Calu3 (cell line): ENCODE data around the gene CDKN1C. TPM values are rescaled to one million over a fixed set of nuclear protein-coding genes. Genes with fewer than 3 reads are reported as not detected.
A peak's percentile ranks its signal among the peaks of the same experiment; 100 is the strongest.

Experiments
- BruUV-seq: library from RNA; stranded (reverse); fragments of 400-500 nt; replicated peaks from 2 replicates; lab custom pipeline; 2021; lab: Mats Ljungman, UMichigan
- CTCF ChIA-PET: fragments of 300-600 bp; sonication (Branson Sonifier 250); formaldehyde crosslinking; loops from one replicate; lab custom pipeline; 2022; ENCODE audit warnings: antibody characterized with exemption; lab: Charles Lee
- DNase-seq: peaks from one replicate; pipeline ENCODE4 v3.0.0; 2022
- H3K27ac Mint-ChIP-seq: one replicate; pipeline ENCODE4 v1.8.0; 2022; ENCODE audit warnings: mixed read lengths; ENCODE audit not compliant: unreplicated experiment
- H3K27me3 Mint-ChIP-seq: one replicate; pipeline ENCODE4 v1.8.0; 2022; ENCODE audit warnings: mixed read lengths; ENCODE audit not compliant: unreplicated experiment
- H3K36me3 Mint-ChIP-seq: one replicate; pipeline ENCODE4 v1.8.0; 2022; ENCODE audit warnings: mild to moderate bottlenecking, moderate library complexity, mixed read lengths; ENCODE audit not compliant: insufficient read depth, unreplicated experiment
- H3K4me1 Mint-ChIP-seq: one replicate; pipeline ENCODE4 v1.8.0; 2022; ENCODE audit warnings: mild to moderate bottlenecking, low read depth, mixed read lengths; ENCODE audit not compliant: unreplicated experiment
- H3K4me3 Mint-ChIP-seq: one replicate; pipeline ENCODE4 v1.8.0; 2022; ENCODE audit warnings: mild to moderate bottlenecking, low read depth, moderate library complexity, mixed read lengths; ENCODE audit not compliant: unreplicated experiment
- H3K9me3 Mint-ChIP-seq: one replicate; pipeline ENCODE4 v1.8.0; 2022; ENCODE audit warnings: low read depth, mixed read lengths; ENCODE audit not compliant: unreplicated experiment
- intact Hi-C: fragments of 100-400 bp; cut with micrococcal nuclease; formaldehyde crosslinking; loops from one replicate; pipeline ENCODE4 v1.10.0; 2022; ENCODE audit not compliant: unreplicated experiment
- total RNA-seq: library from RNA; stranded (reverse); gene quantifications from 2 replicates; pipeline ENCODE4 v1.2.3, GENCODE V29; 2022
- TF ChIP-seq, protein P1 (sequence below): fragments of 200-600 bp; IDR thresholded peaks from one replicate; pipeline ENCODE4 v1.8.0; 2022; ENCODE audit warnings: antibody characterized with exemption; ENCODE audit not compliant: unreplicated experiment

The CDKN1C gene
- total RNA-seq, 1 experiment from 2014 or later = 2.4 TPM

DNA sequence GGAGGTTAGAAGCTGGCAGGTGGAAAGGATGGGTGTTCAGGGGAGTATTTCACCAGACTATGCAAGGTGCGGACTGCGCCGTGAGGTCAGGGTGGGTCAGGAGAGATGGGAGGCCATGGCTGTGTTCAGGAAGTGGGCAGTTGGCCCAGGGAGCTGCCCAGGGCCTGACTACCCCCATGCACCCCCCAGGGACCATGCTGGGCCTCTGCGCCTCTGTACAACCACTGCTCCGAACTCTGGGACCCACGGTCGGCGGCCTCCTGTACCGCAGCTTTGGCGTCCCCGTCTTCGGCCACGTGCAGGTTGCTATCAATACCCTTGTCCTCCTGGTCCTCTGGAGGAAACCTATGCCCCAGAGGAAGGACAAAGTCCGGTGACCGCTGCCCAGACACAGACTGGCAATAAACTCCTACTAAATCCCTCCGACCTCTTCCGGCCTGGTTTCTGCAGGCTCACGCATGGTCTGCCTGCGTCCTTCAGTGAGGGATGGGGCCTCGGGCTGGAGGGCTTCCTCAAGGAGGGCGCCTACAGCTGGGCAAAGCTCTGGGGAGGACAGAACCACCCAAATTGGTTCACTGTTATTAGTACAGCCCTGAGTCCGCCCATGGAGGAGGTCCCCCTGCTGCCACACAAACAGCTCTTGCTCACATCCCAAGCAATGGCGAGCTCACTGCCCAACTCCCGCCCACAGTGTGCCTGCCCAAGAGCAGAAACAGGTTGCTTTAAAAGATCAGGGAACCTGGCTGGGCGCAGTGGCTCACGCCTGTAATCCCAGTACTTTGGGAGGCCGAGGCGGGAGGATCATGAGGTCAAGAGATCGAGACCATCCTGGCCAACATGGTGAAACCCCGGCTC lies 39.5 kb upstream of the CDKN1C start:
- H3K27ac Mint-ChIP-seq = peak overlapping the region; percentile 23
- intact Hi-C loops = no loop called here
- BruUV-seq = no TSS peak
- H3K4me3 Mint-ChIP-seq = no peak overlapping the region
- no peaks in the 10 kb centered on the region for H3K27me3 Mint-ChIP-seq
- TF ChIP-seq, protein P1, sequence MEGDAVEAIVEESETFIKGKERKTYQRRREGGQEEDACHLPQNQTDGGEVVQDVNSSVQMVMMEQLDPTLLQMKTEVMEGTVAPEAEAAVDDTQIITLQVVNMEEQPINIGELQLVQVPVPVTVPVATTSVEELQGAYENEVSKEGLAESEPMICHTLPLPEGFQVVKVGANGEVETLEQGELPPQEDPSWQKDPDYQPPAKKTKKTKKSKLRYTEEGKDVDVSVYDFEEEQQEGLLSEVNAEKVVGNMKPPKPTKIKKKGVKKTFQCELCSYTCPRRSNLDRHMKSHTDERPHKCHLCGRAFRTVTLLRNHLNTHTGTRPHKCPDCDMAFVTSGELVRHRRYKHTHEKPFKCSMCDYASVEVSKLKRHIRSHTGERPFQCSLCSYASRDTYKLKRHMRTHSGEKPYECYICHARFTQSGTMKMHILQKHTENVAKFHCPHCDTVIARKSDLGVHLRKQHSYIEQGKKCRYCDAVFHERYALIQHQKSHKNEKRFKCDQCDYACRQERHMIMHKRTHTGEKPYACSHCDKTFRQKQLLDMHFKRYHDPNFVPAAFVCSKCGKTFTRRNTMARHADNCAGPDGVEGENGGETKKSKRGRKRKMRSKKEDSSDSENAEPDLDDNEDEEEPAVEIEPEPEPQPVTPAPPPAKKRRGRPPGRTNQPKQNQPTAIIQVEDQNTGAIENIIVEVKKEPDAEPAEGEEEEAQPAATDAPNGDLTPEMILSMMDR = no peak
- DNase-seq = no peak
- H3K4me1 Mint-ChIP-seq = peaks cover 23% of the 10 kb centered on the region
- CTCF ChIA-PET = interaction anchor here (0.9 to 1.9 kb wide), 2 partner anchors 32 to 391 kb away, joined by 4 to 9 read pairs; no protein-coding TSS in a partner anchor
- H3K36me3 Mint-ChIP-seq = peaks cover 66% of the 10 kb centered on the region
- H3K9me3 Mint-ChIP-seq = no peaks in the 10 kb centered on the region

DNA sequence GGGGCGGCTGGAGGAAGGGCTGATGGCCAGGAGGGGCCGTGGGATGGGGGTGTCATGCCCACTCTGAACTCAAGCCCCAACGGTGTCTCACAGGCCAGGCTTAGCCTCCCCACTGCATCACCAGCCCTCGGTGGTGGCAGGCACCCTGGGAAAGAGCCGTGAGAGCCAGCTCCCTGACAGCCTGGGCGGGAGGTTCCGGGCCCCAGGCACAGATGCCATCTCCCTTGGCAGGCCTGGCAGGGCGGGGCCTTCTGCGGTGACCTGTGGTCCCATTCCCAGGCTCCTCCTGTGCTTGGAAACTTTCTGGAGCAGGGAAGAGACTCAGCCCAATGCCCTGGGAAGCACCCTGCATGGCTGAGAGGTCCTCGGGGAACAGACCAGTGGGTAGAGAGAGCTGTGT lies 38.8 kb upstream of the CDKN1C start:
- Mint-ChIP-seq H3K36me3 (peaks cover 60% of the 10 kb centered on the region), H3K4me1 (peaks cover 21% of the 10 kb centered on the region), H3K27ac (no peak overlapping the region), H3K9me3 (no peaks in the 10 kb centered on the region), H3K27me3 (no peaks in the 10 kb centered on the region), H3K4me3 (no peak overlapping the region)
- no TSS peak for BruUV-seq
- intact Hi-C loops = no loop called here
- DNase-seq = no peak
- CTCF ChIA-PET = interaction anchor here (0.9 to 1.9 kb wide), 2 partner anchors 32 to 390 kb away, joined by 4 to 9 read pairs; no protein-coding TSS in a partner anchor
- TF ChIP-seq, protein P1 = no peak

DNA sequence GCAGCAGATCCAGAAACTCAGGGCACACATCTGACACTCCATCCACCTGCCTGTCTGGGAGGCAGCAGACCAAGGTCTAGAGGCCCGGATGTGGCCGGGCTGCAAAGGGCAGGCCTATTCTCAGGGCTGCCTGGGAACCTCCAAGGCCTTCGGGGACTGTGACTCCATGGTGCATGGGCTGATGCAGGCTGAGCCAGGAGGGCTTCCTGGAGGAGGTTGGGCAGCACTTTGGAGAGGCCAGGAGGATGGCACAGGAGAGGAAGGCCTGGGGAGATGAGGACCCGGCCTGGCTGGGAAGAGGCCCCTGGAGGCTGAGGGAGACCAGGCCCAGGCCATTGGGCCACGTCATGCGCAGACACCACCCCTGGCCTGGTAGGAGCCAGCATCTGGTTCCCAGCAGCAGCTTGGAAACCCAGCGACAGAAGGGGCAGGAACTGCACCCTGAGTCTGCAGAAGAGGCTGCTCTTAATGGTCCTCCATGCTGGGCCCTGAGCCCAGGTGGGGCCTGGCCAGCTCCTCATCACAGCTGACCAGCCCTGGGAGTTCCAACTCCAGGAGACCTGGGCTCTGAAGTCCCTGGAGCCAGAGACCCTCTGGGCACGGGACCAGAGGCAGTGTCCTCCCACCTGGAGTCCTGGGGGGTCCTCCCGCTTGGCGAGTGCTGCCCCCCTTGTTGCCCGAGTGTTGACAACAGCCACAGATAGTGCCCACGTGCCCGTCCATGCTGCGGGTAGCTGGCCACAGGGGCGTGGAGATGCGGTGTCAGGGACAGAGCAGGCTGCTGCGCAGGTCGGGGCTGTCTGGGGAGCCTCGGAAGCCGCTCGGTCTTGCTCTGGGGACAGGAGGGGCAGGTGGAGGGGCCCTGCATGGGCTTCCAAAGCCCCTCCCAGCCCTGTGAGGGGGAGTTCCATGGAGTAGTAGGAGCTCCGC lies 38.1 kb upstream of the CDKN1C start:
- TF ChIP-seq, protein P1 = no peak
- H3K9me3 Mint-ChIP-seq = no peaks in the 10 kb centered on the region
- H3K4me3 Mint-ChIP-seq = no peak overlapping the region
- CTCF ChIA-PET = interaction anchor here (1.9 kb wide), 1 partner anchor 31 kb away, joined by 9 read pairs; no protein-coding TSS in a partner anchor
- intact Hi-C loops = no loop called here
- no peak overlapping the region for H3K27ac Mint-ChIP-seq
- peaks cover 60% of the 10 kb centered on the region for H3K36me3 Mint-ChIP-seq
- H3K4me1 Mint-ChIP-seq = peaks cover 21% of the 10 kb centered on the region
- no TSS peak for BruUV-seq
- no peaks in the 10 kb centered on the region for H3K27me3 Mint-ChIP-seq
- no peak for DNase-seq

DNA sequence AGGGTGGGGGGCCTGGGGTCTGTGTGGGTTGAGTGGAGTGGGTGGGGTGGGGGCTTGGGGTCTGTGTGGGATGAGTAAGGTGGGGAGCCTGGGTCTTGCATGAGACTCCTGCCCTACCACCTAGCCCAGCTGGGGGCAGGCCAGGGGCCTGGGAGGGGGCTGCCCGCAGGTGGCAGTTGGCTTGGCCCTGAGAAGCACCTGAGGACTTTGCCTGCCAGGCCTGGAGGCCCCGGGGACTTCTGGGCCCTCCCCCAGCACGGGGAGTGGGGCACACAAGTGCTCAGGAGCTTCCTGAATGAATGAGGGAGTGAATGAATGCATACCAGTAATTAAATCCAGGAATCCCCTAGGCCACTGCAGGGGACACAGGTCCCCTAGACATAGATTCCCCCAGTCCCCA lies 37.1 kb upstream of the CDKN1C start:
- CTCF ChIA-PET = no interaction called here
- intact Hi-C loops = no loop called here
- TF ChIP-seq, protein P1 = no peak
- DNase-seq = no peak
- no peak overlapping the region for H3K4me3 Mint-ChIP-seq
- H3K36me3 Mint-ChIP-seq = peaks cover 52% of the 10 kb centered on the region
- H3K4me1 Mint-ChIP-seq = peaks cover 18% of the 10 kb centered on the region
- no peaks in the 10 kb centered on the region for H3K27me3 Mint-ChIP-seq
- H3K27ac Mint-ChIP-seq = no peak overlapping the region
- no peaks in the 10 kb centered on the region for H3K9me3 Mint-ChIP-seq
- BruUV-seq = no TSS peak
